Measurements from ENCODE around the gene SLC22A17. TPM values are rescaled to one million over a fixed set of nuclear protein-coding genes. Genes with fewer than 3 reads are reported as not detected.

SLC22A17 gene
- total and polyA plus RNA-seq, 2 of the 13 experiments (the other 11 are each of a cell fraction or from before 2014, with no cell fraction given): 0.95 to 1.1 TPM

GRCh38 chr14:23379366-23380196 is 26.9 kb upstream of the SLC22A17 start (continued):
- TF ChIP-seq DPF2 (CRISPR knock-in tag; IDR thresholded peaks at IDR 0.05; ENCODE audit: borderline replicate concordance, low read depth) (no peak), HCFC1 (IDR thresholded peaks at IDR 0.05; ENCODE audit: low read depth, low read length) (no peak; the same call in 1 of the 2 replicates), KLF9 (CRISPR knock-in tag; IDR thresholded peaks at IDR 0.05; ENCODE audit: low read depth) (no peak), MNT (IDR thresholded peaks at IDR 0.05) (no peak), TGIF2 (CRISPR knock-in tag; IDR thresholded peaks at IDR 0.05) (no peak), TMF1 (CRISPR knock-in tag; IDR thresholded peaks at IDR 0.05; ENCODE audit: low read depth) (no peak), SNAPC4 (CRISPR knock-in tag; IDR thresholded peaks at IDR 0.05) (no peak), GTF2F1 (IDR thresholded peaks at IDR 0.05; ENCODE audit: low read length) (no peak), PLSCR1 (CRISPR knock-in tag; IDR thresholded peaks at IDR 0.05; ENCODE audit: borderline replicate concordance) (no peak), JDP2 (CRISPR knock-in tag; IDR thresholded peaks at IDR 0.05; ENCODE audit: borderline replicate concordance) (no peak), ZNF33B (CRISPR knock-in tag; IDR thresholded peaks at IDR 0.05) (0 out of 2 replicates have a peak, but pooled peaks have one; percentile 57), KLF11 (CRISPR knock-in tag; IDR thresholded peaks at IDR 0.05) (no peak), ZNF724P (CRISPR knock-in tag; IDR thresholded peaks at IDR 0.05; ENCODE audit: borderline replicate concordance) (no peak; the same call in 1 of the 2 replicates), PAX8 (CRISPR knock-in tag; IDR thresholded peaks at IDR 0.05; ENCODE audit: borderline replicate concordance) (0 out of 2 replicates have a peak, but pooled peaks have one; percentile 73), ZBTB34 (CRISPR knock-in tag; IDR thresholded peaks at IDR 0.05) (no peak), TOE1 (CRISPR knock-in tag; IDR thresholded peaks at IDR 0.05) (no peak), TBP (CRISPR knock-in tag; IDR thresholded peaks at IDR 0.05) (no peak), JUN (CRISPR knock-in tag; IDR thresholded peaks at IDR 0.05) (no peak)
- TF ChIP-seq, protein P1, sequence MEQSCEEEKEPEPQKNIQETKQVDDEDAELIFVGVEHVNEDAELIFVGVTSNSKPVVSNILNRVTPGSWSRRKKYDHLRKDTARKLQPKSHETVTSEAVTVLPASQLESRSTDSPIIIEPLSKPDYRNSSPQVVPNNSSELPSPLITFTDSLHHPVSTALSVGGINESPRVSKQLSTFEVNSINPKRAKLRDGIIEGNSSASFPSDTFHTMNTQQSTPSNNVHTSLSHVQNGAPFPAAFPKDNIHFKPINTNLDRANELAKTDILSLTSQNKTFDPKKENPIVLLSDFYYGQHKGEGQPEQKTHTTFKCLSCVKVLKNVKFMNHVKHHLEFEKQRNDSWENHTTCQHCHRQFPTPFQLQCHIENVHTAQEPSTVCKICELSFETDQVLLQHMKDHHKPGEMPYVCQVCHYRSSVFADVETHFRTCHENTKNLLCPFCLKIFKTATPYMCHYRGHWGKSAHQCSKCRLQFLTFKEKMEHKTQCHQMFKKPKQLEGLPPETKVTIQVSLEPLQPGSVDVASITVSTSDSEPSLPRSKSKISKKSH (CRISPR knock-in tag; IDR thresholded peaks at IDR 0.05; ENCODE audit: borderline replicate concordance): peak; percentile 83
